HepG2 (cell line): Measurements from ENCODE around the gene ZNF91.

ENCODE experiments used
- ATF7 ChIP-seq, 2 experiments: fragments of 450-650 bp in 1 of 2; sonication (generic) in 1 of 2; formaldehyde crosslinking in 1 of 2; IDR thresholded peaks; 2 replicates each; pipeline versions ENCODE4 v1.4.0 to v1.6.1; 2016 to 2020; ENCODE audit warnings: antibody characterized with exemption in 1 of 2, mild to moderate bottlenecking in 1 of 2, missing genetic modification reagents in 1 of 2
- CERS6 ChIP-seq: sonication (generic); formaldehyde crosslinking; IDR thresholded peaks from 2 replicates; pipeline ENCODE4 v1.5.0; 2020; ENCODE audit warnings: missing genetic modification reagents
- MAZ ChIP-seq, 2 experiments: sonication (generic) in 1 of 2; formaldehyde crosslinking in 1 of 2; IDR thresholded peaks; 2 replicates each; pipeline versions ENCODE4 v1.5.0 to v1.6.1; 2012 to 2020; ENCODE audit warnings: low read depth in 2 of 2, mild to moderate bottlenecking in 2 of 2, borderline replicate concordance in 1 of 2, improper control_type of control experiment in 1 of 2, low read length in 1 of 2, missing genetic modification reagents in 1 of 2, moderate library complexity in 1 of 2
- NR2C2 ChIP-seq: sonication (generic); formaldehyde crosslinking; IDR thresholded peaks from 2 replicates; pipeline ENCODE4 v1.4.0; 2020; ENCODE audit warnings: missing genetic modification reagents, mild to moderate bottlenecking, moderate library complexity, borderline replicate concordance
- POLR2A ChIP-seq, 2 experiments: IDR thresholded peaks; 2 replicates each; pipeline ENCODE4 v1.6.1; 2011; ENCODE audit warnings: low read depth in 2 of 2, low read length in 2 of 2, mild to moderate bottlenecking in 1 of 2, moderate library complexity in 1 of 2; ENCODE audit not compliant: insufficient read depth in 1 of 2
- RAD21 ChIP-seq: fragments of 450-650 bp; formaldehyde crosslinking; IDR thresholded peaks from 2 replicates; pipeline ENCODE4 v1.5.0; 2020; ENCODE audit warnings: mild to moderate bottlenecking
- SIN3A ChIP-seq: IDR thresholded peaks from 2 replicates; pipeline ENCODE4 v1.6.1; 2011; ENCODE audit warnings: low read depth, mild to moderate bottlenecking, control low read depth, low read length, borderline replicate concordance
- SMC3 ChIP-seq: IDR thresholded peaks from 2 replicates; pipeline ENCODE4 v1.6.1; 2011; ENCODE audit warnings: low read length, improper control_type of control experiment
- TF ChIP-seq, protein P1 (sequence below): sonication (generic); formaldehyde crosslinking; IDR thresholded peaks from 2 replicates; pipeline ENCODE4 v1.4.0; 2020; ENCODE audit warnings: missing genetic modification reagents

GRCh38 chr19:23365222-23365621, 30.0 kb downstream of the ZNF91 start:
- no peak for TF ChIP-seq ATF7 (IDR thresholded peaks at IDR 0.05)
- TF ChIP-seq ATF7 (CRISPR knock-in tag; IDR thresholded peaks at IDR 0.05), result no peak
- TF ChIP-seq NR2C2 (CRISPR knock-in tag), result no peak
- TF ChIP-seq, protein P1, sequence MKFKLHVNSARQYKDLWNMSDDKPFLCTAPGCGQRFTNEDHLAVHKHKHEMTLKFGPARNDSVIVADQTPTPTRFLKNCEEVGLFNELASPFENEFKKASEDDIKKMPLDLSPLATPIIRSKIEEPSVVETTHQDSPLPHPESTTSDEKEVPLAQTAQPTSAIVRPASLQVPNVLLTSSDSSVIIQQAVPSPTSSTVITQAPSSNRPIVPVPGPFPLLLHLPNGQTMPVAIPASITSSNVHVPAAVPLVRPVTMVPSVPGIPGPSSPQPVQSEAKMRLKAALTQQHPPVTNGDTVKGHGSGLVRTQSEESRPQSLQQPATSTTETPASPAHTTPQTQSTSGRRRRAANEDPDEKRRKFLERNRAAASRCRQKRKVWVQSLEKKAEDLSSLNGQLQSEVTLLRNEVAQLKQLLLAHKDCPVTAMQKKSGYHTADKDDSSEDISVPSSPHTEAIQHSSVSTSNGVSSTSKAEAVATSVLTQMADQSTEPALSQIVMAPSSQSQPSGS, result no peak
- TF ChIP-seq MAZ (IDR thresholded peaks at IDR 0.05; ENCODE audit: borderline replicate concordance, low read depth, low read length), result no peak
- TF ChIP-seq MAZ (CRISPR knock-in tag; IDR thresholded peaks at IDR 0.05; ENCODE audit: low read depth), result no peak
- TF ChIP-seq SIN3A, result no peak
- no peak for TF ChIP-seq CERS6 (CRISPR knock-in tag)
- no peak for TF ChIP-seq SMC3
- TF ChIP-seq POLR2A (IDR thresholded peaks at IDR 0.05; ENCODE audit: insufficient read depth in 1 of 2, low read depth in 2 of 2, low read length in 2 of 2), result no peak
- TF ChIP-seq RAD21 (CRISPR knock-in tag), result no peak
